ENCODE data around the gene DNLZ. TPM values are rescaled to one million over a fixed set of nuclear protein-coding genes. Genes with fewer than 3 reads are reported as not detected.

The DNLZ gene
- polyA plus RNA-seq, 1 of the 3 experiments (the other 2 are of a cell fraction) = 40.6 TPM

DNA sequence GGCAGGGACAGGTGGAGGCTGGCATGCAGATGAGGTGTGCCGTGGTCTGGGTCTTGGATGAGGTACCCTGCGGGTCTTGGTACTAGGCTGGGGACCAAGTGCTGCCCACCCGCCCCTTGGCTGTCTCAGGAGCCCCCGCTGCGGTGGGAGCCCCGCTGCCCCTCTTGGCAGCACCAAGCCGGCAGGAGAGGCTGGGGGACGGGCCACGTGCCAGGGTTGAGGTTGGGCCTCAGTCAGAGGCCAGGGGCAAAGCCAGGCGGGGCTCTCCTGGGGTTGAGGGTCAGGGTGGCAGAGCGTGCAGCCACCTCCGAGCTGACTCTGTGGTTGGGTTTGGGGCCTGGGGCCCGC, 8.0 kb upstream of the DNLZ start:
- H3K9me3 ChIP-seq = no peaks in the 10 kb centered on the region
- no peaks in the 10 kb centered on the region for H3K79me2 ChIP-seq (ENCODE audit: insufficient read depth)
- DNase-seq = no peak
- no peak overlapping the region for H3K9ac ChIP-seq
- CTCF ChIA-PET = interaction anchor here (1.0 to 5.5 kb wide), 7 partner anchors 8 to 58 kb away, joined by 3 to 65 read pairs (median 7); partner anchors contain the start of genes DNLZ and GPSM1
- no peaks in the 10 kb centered on the region for H3K9me2 ChIP-seq
- no CpG with 5 or more reads among the region's 13 CpGs for WGBS (ENCODE audit: low lambda C conversion rate)
- no peak overlapping the region for H2AFZ ChIP-seq (ENCODE audit: low read depth)
- H3K27me3 ChIP-seq (ENCODE audit: insufficient read depth) = no peaks in the 10 kb centered on the region
- H3K36me3 ChIP-seq (replicated peaks in 1 of 2; ENCODE audit: control insufficient read depth in 1 of 2, insufficient read depth in 2 of 2, low read length in 1 of 2) = peaks cover 0 to 15% of the 10 kb centered on the region in 2 experiments
- H3K4me3 ChIP-seq (ENCODE audit: low read depth in 2 of 2, low read length in 1 of 2) = no peak overlapping the region
- POLR2A ChIA-PET = interaction anchor here (3.7 kb wide), 1 partner anchor 9 kb away, joined by 36 read pairs; the partner anchor contains the start of gene DNLZ
- no peak for TF ChIP-seq FOXM1 (IDR thresholded peaks at IDR 0.05; ENCODE audit: low read depth)
- TF ChIP-seq USF2 (IDR thresholded peaks at IDR 0.05; ENCODE audit: borderline replicate concordance, low read depth, low read length) = no peak
- TF ChIP-seq MAX (IDR thresholded peaks at IDR 0.05; ENCODE audit: low read depth) = no peak
- TF ChIP-seq YY1 (IDR thresholded peaks at IDR 0.05; ENCODE audit: low read depth) = no peak
- TF ChIP-seq POLR2AphosphoS5 (IDR thresholded peaks at IDR 0.05; ENCODE audit: low read depth, low read length) = no peak
- TF ChIP-seq CHD2 (IDR thresholded peaks at IDR 0.05; ENCODE audit: low read length, partially characterized antibody) = no peak
- TF ChIP-seq FOSL2 (IDR thresholded peaks at IDR 0.05; ENCODE audit: borderline replicate concordance, low read depth) = no peak
- no peak for TF ChIP-seq RFX5 (IDR thresholded peaks at IDR 0.05; ENCODE audit: low read length)
- H3K4me1 ChIP-seq (ENCODE audit: control insufficient read depth in 1 of 2, insufficient read depth in 2 of 2, low read depth in 1 of 2, low read length in 1 of 2) = peaks cover 0 to 43% of the 10 kb centered on the region in 2 experiments; a peak in 1 of 4 replicates
- no peaks in the 10 kb centered on the region for H4K20me1 ChIP-seq (ENCODE audit: insufficient read depth)
- no peak overlapping the region for H3K4me2 ChIP-seq
- no peaks in the 10 kb centered on the region for H3F3A ChIP-seq (replicated peaks; ENCODE audit: insufficient read depth)
- no peak overlapping the region; a peak in 1 of 4 replicates for H3K27ac ChIP-seq (ENCODE audit: low read depth in 2 of 2, low read length in 1 of 2)

GRCh38 chr9:136370687-136371532, 7.4 kb upstream of the DNLZ start:
- no peak overlapping the region for H2AFZ ChIP-seq (ENCODE audit: low read depth)
- H3K27me3 ChIP-seq (ENCODE audit: insufficient read depth) = no peaks in the 10 kb centered on the region
- H3K4me3 ChIP-seq (ENCODE audit: low read depth in 2 of 2, low read length in 1 of 2) = no peak overlapping the region
- H3K27ac ChIP-seq (ENCODE audit: low read depth in 2 of 2, low read length in 1 of 2) = no peak overlapping the region
- no peaks in the 10 kb centered on the region for H3F3A ChIP-seq (replicated peaks; ENCODE audit: insufficient read depth)
- no peaks in the 10 kb centered on the region for H3K9me2 ChIP-seq
- 94% methylated on average over 38 of the region's 54 CpGs for WGBS (ENCODE audit: low lambda C conversion rate)
- ChIA-PET CTCF (interaction anchor here (0.5 to 5.5 kb wide), 7 partner anchors 8 to 183 kb away, joined by 3 to 65 read pairs (median 7); partner anchors contain the start of genes DNLZ and GPSM1), POLR2A (interaction anchor here (3.7 kb wide), 1 partner anchor 8 kb away, joined by 36 read pairs; the partner anchor contains the start of gene DNLZ)
- H3K4me1 ChIP-seq (ENCODE audit: control insufficient read depth in 1 of 2, insufficient read depth in 2 of 2, low read depth in 1 of 2, low read length in 1 of 2) = peaks cover 0 to 41% of the 10 kb centered on the region in 2 experiments; a peak in 1 of 4 replicates
- no peak overlapping the region for H3K4me2 ChIP-seq
- H3K36me3 ChIP-seq (replicated peaks in 1 of 2; ENCODE audit: control insufficient read depth in 1 of 2, insufficient read depth in 2 of 2, low read length in 1 of 2) = peaks cover 0 to 11% of the 10 kb centered on the region in 2 experiments
- no peaks in the 10 kb centered on the region for H3K9me3 ChIP-seq
- DNase-seq = no peak
- H4K20me1 ChIP-seq (ENCODE audit: insufficient read depth) = no peaks in the 10 kb centered on the region
- no peak overlapping the region for H3K9ac ChIP-seq
- H3K79me2 ChIP-seq (ENCODE audit: insufficient read depth) = no peaks in the 10 kb centered on the region
- TF ChIP-seq MEF2A (IDR thresholded peaks at IDR 0.05; ENCODE audit: borderline replicate concordance, low read depth) (no peak), FOSL2 (IDR thresholded peaks at IDR 0.05; ENCODE audit: borderline replicate concordance, low read depth) (no peak), JUND (IDR thresholded peaks at IDR 0.05) (no peak), NFIC (IDR thresholded peaks at IDR 0.05; ENCODE audit: borderline replicate concordance) (no peak), GATA2 (CRISPR knock-in tag; IDR thresholded peaks at IDR 0.05) (no peak), NRF1 (IDR thresholded peaks at IDR 0.05; ENCODE audit: low read depth, low read length) (no peak), TEAD4 (IDR thresholded peaks at IDR 0.05; ENCODE audit: borderline replicate concordance, insufficient read depth) (no peak), ELF1 (IDR thresholded peaks at IDR 0.05) (no peak), CHD2 (IDR thresholded peaks at IDR 0.05; ENCODE audit: low read length, partially characterized antibody) (no peak)
- TF ChIP-seq, protein P1, sequence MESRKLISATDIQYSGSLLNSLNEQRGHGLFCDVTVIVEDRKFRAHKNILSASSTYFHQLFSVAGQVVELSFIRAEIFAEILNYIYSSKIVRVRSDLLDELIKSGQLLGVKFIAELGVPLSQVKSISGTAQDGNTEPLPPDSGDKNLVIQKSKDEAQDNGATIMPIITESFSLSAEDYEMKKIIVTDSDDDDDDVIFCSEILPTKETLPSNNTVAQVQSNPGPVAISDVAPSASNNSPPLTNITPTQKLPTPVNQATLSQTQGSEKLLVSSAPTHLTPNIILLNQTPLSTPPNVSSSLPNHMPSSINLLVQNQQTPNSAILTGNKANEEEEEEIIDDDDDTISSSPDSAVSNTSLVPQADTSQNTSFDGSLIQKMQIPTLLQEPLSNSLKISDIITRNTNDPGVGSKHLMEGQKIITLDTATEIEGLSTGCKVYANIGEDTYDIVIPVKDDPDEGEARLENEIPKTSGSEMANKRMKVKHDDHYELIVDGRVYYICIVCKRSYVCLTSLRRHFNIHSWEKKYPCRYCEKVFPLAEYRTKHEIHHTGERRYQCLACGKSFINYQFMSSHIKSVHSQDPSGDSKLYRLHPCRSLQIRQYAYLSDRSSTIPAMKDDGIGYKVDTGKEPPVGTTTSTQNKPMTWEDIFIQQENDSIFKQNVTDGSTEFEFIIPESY (IDR thresholded peaks at IDR 0.05; ENCODE audit: borderline replicate concordance, low read depth) = no peak
- TF ChIP-seq, protein P2, sequence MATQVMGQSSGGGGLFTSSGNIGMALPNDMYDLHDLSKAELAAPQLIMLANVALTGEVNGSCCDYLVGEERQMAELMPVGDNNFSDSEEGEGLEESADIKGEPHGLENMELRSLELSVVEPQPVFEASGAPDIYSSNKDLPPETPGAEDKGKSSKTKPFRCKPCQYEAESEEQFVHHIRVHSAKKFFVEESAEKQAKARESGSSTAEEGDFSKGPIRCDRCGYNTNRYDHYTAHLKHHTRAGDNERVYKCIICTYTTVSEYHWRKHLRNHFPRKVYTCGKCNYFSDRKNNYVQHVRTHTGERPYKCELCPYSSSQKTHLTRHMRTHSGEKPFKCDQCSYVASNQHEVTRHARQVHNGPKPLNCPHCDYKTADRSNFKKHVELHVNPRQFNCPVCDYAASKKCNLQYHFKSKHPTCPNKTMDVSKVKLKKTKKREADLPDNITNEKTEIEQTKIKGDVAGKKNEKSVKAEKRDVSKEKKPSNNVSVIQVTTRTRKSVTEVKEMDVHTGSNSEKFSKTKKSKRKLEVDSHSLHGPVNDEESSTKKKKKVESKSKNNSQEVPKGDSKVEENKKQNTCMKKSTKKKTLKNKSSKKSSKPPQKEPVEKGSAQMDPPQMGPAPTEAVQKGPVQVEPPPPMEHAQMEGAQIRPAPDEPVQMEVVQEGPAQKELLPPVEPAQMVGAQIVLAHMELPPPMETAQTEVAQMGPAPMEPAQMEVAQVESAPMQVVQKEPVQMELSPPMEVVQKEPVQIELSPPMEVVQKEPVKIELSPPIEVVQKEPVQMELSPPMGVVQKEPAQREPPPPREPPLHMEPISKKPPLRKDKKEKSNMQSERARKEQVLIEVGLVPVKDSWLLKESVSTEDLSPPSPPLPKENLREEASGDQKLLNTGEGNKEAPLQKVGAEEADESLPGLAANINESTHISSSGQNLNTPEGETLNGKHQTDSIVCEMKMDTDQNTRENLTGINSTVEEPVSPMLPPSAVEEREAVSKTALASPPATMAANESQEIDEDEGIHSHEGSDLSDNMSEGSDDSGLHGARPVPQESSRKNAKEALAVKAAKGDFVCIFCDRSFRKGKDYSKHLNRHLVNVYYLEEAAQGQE (IDR thresholded peaks at IDR 0.05; ENCODE audit: low read depth, low read length) = no peak
- TF ChIP-seq, protein P3, sequence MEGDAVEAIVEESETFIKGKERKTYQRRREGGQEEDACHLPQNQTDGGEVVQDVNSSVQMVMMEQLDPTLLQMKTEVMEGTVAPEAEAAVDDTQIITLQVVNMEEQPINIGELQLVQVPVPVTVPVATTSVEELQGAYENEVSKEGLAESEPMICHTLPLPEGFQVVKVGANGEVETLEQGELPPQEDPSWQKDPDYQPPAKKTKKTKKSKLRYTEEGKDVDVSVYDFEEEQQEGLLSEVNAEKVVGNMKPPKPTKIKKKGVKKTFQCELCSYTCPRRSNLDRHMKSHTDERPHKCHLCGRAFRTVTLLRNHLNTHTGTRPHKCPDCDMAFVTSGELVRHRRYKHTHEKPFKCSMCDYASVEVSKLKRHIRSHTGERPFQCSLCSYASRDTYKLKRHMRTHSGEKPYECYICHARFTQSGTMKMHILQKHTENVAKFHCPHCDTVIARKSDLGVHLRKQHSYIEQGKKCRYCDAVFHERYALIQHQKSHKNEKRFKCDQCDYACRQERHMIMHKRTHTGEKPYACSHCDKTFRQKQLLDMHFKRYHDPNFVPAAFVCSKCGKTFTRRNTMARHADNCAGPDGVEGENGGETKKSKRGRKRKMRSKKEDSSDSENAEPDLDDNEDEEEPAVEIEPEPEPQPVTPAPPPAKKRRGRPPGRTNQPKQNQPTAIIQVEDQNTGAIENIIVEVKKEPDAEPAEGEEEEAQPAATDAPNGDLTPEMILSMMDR (IDR thresholded peaks at IDR 0.05) = no peak

All from SK-N-SH (cell line).